Neural crest cell (in vitro differentiated cells): Measurements from ENCODE around the gene HK3. TPM values are rescaled to one million over a fixed set of nuclear protein-coding genes. Genes with fewer than 3 reads are reported as not detected.
A peak's percentile ranks its signal among the peaks of the same experiment; 100 is the strongest.

Experiments used
- DNase-seq: peaks from one replicate; pipeline ENCODE4 v3.0.0; 2021; ENCODE audit warnings: low read depth, mixed read lengths, low spot score
- H3K27ac Mint-ChIP-seq: one replicate; pipeline ENCODE4 v1.8.0; 2021; ENCODE audit warnings: mild to moderate bottlenecking, mixed read lengths; ENCODE audit not compliant: unreplicated experiment
- H3K27me3 Mint-ChIP-seq: 2 replicates; pipeline ENCODE4 v1.8.0; 2021; ENCODE audit warnings: low read depth, mild to moderate bottlenecking, mixed read lengths
- H3K36me3 Mint-ChIP-seq: 2 replicates; pipeline ENCODE4 v1.8.0; 2021; ENCODE audit warnings: low read depth, mild to moderate bottlenecking, mixed read lengths
- H3K4me1 Mint-ChIP-seq: 2 replicates; pipeline ENCODE4 v1.8.0; 2021; ENCODE audit warnings: mixed read lengths
- H3K4me3 Mint-ChIP-seq: one replicate; pipeline ENCODE4 v1.8.0; 2021; ENCODE audit warnings: mild to moderate bottlenecking, mixed read lengths
- H3K9me3 Mint-ChIP-seq: 2 replicates; pipeline ENCODE4 v1.8.0; 2021; ENCODE audit warnings: mixed read lengths
- total RNA-seq: library from RNA; stranded (reverse); gene quantifications from 2 replicates; pipeline ENCODE4 v1.2.1, GENCODE V29; 2021
- TF ChIP-seq, protein P1 (sequence below): fragments of 200-600 bp; sonication (generic); conservative IDR thresholded peaks from 2 replicates; pipeline ENCODE4 v1.5.0; 2021; ENCODE audit warnings: antibody characterized with exemption, mild to moderate bottlenecking

Gene HK3
- total RNA-seq, 1 donor from 2014 or later: not detected

- Mint-ChIP-seq H3K9me3 (no peaks in the 10 kb centered on the region), H3K4me1 (peaks cover 19% of the 10 kb centered on the region), H3K36me3 (no peaks in the 10 kb centered on the region), H3K27me3 (peaks cover 16% of the 10 kb centered on the region), H3K27ac (peak overlapping the region; percentile 28), H3K4me3 (no peak overlapping the region)
- TF ChIP-seq, protein P1, sequence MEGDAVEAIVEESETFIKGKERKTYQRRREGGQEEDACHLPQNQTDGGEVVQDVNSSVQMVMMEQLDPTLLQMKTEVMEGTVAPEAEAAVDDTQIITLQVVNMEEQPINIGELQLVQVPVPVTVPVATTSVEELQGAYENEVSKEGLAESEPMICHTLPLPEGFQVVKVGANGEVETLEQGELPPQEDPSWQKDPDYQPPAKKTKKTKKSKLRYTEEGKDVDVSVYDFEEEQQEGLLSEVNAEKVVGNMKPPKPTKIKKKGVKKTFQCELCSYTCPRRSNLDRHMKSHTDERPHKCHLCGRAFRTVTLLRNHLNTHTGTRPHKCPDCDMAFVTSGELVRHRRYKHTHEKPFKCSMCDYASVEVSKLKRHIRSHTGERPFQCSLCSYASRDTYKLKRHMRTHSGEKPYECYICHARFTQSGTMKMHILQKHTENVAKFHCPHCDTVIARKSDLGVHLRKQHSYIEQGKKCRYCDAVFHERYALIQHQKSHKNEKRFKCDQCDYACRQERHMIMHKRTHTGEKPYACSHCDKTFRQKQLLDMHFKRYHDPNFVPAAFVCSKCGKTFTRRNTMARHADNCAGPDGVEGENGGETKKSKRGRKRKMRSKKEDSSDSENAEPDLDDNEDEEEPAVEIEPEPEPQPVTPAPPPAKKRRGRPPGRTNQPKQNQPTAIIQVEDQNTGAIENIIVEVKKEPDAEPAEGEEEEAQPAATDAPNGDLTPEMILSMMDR: no peak
- DNase-seq: no peak
Observed at GRCh38 chr5:176881816-176882566, 17.2 kb downstream of the HK3 start.

- TF ChIP-seq, protein P1: no peak
- no peaks in the 10 kb centered on the region for H3K9me3 Mint-ChIP-seq
- DNase-seq: no peak
- peaks cover 18% of the 10 kb centered on the region for H3K27me3 Mint-ChIP-seq
- peaks cover 19% of the 10 kb centered on the region for H3K4me1 Mint-ChIP-seq
- H3K4me3 Mint-ChIP-seq: no peak overlapping the region
- H3K27ac Mint-ChIP-seq: peak overlapping the region; percentile 35
- no peaks in the 10 kb centered on the region for H3K36me3 Mint-ChIP-seq
Observed at GRCh38 chr5:176881021-176881749, 18.0 kb downstream of the HK3 start.

GRCh38 chr5:176880366-176881020 lies 18.7 kb downstream of the HK3 start:
- Mint-ChIP-seq H3K4me3 (no peak overlapping the region), H3K36me3 (no peaks in the 10 kb centered on the region), H3K27ac (no peak overlapping the region), H3K9me3 (no peaks in the 10 kb centered on the region), H3K27me3 (peaks cover 22% of the 10 kb centered on the region), H3K4me1 (peaks cover 19% of the 10 kb centered on the region)
- no peak for DNase-seq
- TF ChIP-seq, protein P1: no peak

DNA sequence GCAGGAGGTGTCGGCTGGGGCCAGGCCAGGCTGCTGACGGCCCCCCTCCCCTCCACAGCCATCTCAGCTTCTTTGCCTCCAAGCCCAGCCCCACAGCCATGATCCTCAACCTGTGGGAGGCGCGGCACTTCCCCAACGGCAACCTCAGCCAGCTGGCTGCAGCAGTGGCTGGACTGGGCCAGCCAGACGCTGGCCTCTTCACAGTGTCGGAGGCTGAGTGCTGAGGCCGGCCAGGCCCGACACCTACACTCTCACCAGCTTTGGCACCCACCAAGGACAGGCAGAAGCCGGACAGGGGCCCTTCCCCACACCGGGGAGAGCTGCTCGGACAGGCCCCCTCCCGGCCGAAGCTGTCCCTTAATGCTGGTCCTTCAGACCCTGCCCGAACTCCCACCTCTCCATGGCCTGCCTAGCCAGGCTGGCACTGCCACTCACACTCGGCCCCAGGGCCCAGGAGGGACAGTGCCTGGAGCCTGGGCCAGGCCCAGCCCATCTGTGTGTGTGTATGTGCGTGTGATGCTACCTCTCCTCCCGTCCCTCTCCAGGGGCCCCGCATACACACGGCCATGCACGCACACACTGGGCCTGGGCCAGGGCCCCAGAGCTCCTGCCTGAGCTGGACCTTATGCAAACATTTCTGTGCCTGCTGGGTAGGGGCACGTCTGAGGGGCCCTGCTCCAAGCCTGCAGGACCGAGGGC lies 19.3 kb downstream of the HK3 start:
- Mint-ChIP-seq H3K27me3 (peaks cover 27% of the 10 kb centered on the region), H3K36me3 (no peaks in the 10 kb centered on the region), H3K4me3 (no peak overlapping the region), H3K27ac (no peak overlapping the region), H3K9me3 (no peaks in the 10 kb centered on the region), H3K4me1 (peaks cover 19% of the 10 kb centered on the region)
- DNase-seq: no peak
- TF ChIP-seq, protein P1: no peak
